ENCODE data around the gene CA10.

Gene CA10

GRCh38 chr17:51668155-51668962 is 490.2 kb downstream of the CA10 start:
- no peak for DNase-seq

DNA sequence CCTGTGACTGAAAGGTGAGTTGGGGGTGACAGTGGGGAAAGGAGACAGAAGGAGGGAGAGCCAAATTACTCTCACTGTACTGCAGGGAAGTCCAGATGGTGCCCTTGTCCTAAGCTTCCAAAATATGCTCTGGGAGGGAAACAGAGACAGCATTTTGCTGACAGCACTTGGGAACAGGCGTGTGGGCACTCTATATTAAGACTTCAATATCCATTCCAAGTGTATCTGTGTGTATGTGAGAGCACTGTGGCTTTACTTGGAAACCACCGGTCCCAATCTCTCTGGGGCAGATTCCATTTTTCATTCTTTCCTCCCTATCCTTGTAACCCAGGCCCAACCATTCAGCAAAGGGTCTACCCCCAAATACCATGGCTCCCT is 490.8 kb downstream of the CA10 start:
- DNase-seq: no peak

- DNase-seq: no peak
These were observed 491.4 kb downstream of the CA10 start for GRCh38 chr17:51666971-51667705.

- no peak for DNase-seq
These were observed 496.1 kb downstream of the CA10 start for GRCh38 chr17:51662204-51663056.

GRCh38 chr17:51661403-51661802 is 497.1 kb downstream of the CA10 start:
- no peak for DNase-seq

GRCh38 chr17:51660266-51660665 is 498.2 kb downstream of the CA10 start:
- DNase-seq: no peak

GRCh38 chr17:51657224-51657623 is 501.3 kb downstream of the CA10 start:
- DNase-seq: no peak

GRCh38 chr17:51653878-51654277 is 504.6 kb downstream of the CA10 start:
- no peak for DNase-seq

DNA sequence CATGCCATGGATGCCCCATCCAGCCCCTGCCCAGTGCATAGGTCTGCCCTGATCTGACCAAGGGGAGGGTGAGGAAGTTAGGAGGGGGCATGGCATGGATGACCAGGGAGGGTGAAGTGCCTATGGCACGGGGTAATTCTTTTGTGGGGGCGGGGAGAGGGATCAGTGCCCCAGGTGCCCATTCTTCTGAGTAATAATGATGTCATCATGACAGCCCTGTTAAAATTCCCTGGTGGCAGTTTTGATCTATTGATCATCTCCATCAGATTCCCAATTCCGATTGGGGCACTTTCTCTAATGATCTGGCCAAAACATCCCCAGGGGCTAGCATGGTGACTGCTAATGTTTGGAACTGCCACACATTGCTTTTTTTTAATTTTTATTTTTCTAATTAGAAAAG is 506.0 kb downstream of the CA10 start:
- no peak for DNase-seq

- DNase-seq: no peak
These were observed 506.8 kb downstream of the CA10 start for GRCh38 chr17:51651513-51652298.

- DNase-seq: no peak
These were observed 507.7 kb downstream of the CA10 start for GRCh38 chr17:51650772-51651171.

- no peak for DNase-seq
These were observed 508.3 kb downstream of the CA10 start for GRCh38 chr17:51650202-51650601.

DNA sequence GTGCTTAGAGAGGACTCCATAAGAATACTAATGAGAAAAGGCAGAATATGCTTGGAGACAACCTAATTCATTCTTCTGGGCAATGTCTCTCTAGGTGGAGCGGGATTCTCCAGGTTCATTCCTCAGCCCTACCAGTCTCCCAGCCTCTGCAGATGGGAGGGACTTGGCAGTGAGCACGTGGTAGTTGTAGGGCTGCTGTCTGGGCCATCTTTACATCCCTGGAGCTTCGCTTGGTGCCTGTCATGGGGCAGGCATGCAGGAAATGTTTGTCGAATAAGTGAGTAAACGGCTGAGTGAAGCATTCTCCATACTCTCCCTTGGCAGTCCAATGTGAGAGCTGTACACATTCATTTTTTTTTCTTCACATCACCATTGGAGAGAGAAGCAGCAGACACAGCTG is 510.7 kb downstream of the CA10 start:
- DNase-seq: no peak

- no peak for DNase-seq
These were observed 511.4 kb downstream of the CA10 start for GRCh38 chr17:51647067-51647466.

GRCh38 chr17:51646539-51646938 is 512.0 kb downstream of the CA10 start:
- no peak for DNase-seq

DNA sequence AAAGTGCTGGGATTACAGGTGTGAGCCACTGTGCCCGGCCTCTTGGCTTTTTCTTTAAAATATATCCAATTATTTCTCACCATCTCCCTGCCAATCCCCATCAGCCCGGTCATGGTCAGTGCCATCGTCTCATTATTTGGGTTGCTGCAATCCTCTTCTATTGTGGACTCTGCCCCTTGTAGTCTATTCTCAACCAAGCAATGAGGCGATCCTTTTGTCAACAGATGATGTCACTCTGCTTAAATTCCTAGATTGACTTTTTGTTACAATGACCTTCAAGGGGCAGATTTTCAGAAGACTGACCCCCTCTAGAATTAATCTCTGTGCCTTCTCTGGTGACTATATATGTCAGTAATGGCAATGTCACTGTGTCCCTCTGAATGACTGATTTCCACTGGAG is 513.5 kb downstream of the CA10 start:
- no peak for DNase-seq

DNA sequence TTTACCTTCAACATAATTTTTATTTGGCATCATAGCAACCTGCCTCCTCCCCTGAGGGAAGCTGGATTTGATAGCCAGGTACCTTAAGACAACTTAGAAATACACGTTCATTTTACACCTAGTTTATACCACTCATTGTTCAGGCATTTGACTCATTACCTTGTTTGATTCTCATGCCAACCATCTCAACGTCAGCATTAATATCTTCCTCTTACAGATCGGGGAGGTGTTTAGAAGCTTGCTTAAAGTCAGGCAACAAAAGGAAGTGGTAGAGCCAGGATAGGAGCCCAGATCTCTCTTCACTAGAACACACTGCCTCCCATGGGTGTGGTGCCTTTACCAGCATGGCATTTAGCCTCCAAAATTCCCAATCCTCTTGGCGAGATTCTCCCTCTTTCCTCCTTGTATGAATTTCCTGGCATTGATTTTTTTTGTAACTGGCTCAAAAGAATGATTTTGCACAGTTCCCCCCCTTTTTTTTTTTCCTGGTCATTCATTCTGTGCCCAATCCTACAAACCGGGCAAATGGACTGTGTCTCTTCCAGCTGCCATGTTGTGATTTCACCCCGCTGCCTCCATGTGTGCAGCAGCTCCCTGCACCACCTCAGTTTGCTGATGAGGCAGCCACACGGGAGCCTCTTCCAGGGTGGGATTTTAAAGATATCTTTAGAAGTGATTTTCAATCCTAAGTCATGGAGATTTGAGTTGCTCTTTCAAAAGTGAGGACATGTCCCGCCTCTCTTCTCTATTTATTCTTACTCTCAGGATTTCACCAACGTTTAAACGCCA is 514.6 kb downstream of the CA10 start:
- no peak for DNase-seq

DNA sequence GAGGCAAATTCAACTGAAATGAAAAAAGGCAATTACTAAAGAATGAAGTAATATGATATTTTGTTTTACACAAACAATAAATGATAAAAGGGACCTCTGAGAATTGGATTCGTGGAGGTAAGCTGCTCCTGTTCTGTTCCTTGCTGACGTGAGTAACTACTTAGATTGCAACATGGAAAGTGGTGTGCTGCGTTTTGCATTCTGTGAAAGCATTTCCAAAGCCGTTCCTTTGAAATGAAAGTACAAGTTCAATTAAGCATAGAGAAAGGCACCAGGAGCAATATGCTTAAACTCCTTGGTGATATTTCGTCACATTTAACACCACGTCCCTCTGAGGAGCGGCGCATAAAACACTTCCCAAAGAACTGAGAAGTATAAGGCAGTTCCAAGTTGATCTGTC is 516.5 kb downstream of the CA10 start:
- DNase-seq: no peak

GRCh38 chr17:51640108-51640622 is 518.3 kb downstream of the CA10 start:
- DNase-seq: no peak

GRCh38 chr17:51638971-51639370 is 519.5 kb downstream of the CA10 start:
- DNase-seq: no peak

GRCh38 chr17:51636291-51636690 is 522.2 kb downstream of the CA10 start:
- no peak for DNase-seq
